GM21786 (cell line): Measurements from ENCODE around the gene GRXCR2.
"Not testable (repeated sequence)": the region's sequence is repeated elsewhere in the genome, so short reads cannot be mapped to it uniquely, and the experiment has no call there.

Experiments
- ATAC-seq: cut with Tn5 transposase; IDR thresholded peaks from one replicate; pipeline ENCODE4 v1.9.1; 2021; ENCODE audit not compliant: unreplicated experiment

The GRXCR2 gene

GRCh38 chr5:145887217-145887616 lies 14.4 kb upstream of the GRXCR2 start:
- ATAC-seq = no peak

GRCh38 chr5:145874765-145875164 lies 2.0 kb upstream of the GRXCR2 start:
- ATAC-seq = no peak

- ATAC-seq = no peak
These were observed 328 bp downstream of the GRXCR2 start for GRCh38 chr5:145872486-145872885.

- ATAC-seq = no peak
These were observed 3.1 kb downstream of the GRXCR2 start for GRCh38 chr5:145869753-145870152.

- no peak for ATAC-seq
These were observed 5.0 kb downstream of the GRXCR2 start for GRCh38 chr5:145867806-145868205.

- not testable (repeated sequence) for ATAC-seq
These were observed 8.4 kb downstream of the GRXCR2 start for GRCh38 chr5:145864432-145864831.

GRCh38 chr5:145863003-145863402 lies 9.8 kb downstream of the GRXCR2 start:
- ATAC-seq = no peak

- no peak for ATAC-seq
These were observed 12.9 kb downstream of the GRXCR2 start for GRCh38 chr5:145859897-145860296.

- ATAC-seq = no peak
These were observed 13.4 kb downstream of the GRXCR2 start for GRCh38 chr5:145859453-145859852.

- no peak for ATAC-seq
These were observed 13.9 kb downstream of the GRXCR2 start for GRCh38 chr5:145858959-145859358.

- no peak for ATAC-seq
These were observed 16.5 kb downstream of the GRXCR2 start for GRCh38 chr5:145856285-145856818.

- ATAC-seq = no peak
These were observed 17.0 kb downstream of the GRXCR2 start for GRCh38 chr5:145855763-145856267.

GRCh38 chr5:145854651-145855258 lies 18.1 kb downstream of the GRXCR2 start:
- ATAC-seq = no peak

GRCh38 chr5:145853781-145854376 lies 18.9 kb downstream of the GRXCR2 start:
- no peak for ATAC-seq

GRCh38 chr5:145852990-145853389 lies 19.8 kb downstream of the GRXCR2 start:
- ATAC-seq = no peak

- ATAC-seq = no peak
These were observed 24.0 kb downstream of the GRXCR2 start for GRCh38 chr5:145848854-145849253.

- no peak for ATAC-seq
These were observed 25.0 kb downstream of the GRXCR2 start for GRCh38 chr5:145847499-145848497.

- ATAC-seq = no peak
These were observed 26.7 kb downstream of the GRXCR2 start for GRCh38 chr5:145846081-145846480.

GRCh38 chr5:145841299-145841698 lies 31.5 kb downstream of the GRXCR2 start:
- ATAC-seq = no peak

- no peak for ATAC-seq
These were observed 32.2 kb downstream of the GRXCR2 start for GRCh38 chr5:145840458-145841132.

GRCh38 chr5:145838276-145838675 lies 34.5 kb downstream of the GRXCR2 start:
- ATAC-seq = no peak
